Ammon's horn (tissue), 1 donor: ENCODE data around the gene PCGF2.
A peak's percentile ranks its signal among the peaks of the same experiment; 100 is the strongest.

Experiments
- DNase-seq: peaks from one replicate; pipeline ENCODE4 v3.0.0-alpha.2; 2016; ENCODE audit warnings: low spot score

The PCGF2 gene

DNA sequence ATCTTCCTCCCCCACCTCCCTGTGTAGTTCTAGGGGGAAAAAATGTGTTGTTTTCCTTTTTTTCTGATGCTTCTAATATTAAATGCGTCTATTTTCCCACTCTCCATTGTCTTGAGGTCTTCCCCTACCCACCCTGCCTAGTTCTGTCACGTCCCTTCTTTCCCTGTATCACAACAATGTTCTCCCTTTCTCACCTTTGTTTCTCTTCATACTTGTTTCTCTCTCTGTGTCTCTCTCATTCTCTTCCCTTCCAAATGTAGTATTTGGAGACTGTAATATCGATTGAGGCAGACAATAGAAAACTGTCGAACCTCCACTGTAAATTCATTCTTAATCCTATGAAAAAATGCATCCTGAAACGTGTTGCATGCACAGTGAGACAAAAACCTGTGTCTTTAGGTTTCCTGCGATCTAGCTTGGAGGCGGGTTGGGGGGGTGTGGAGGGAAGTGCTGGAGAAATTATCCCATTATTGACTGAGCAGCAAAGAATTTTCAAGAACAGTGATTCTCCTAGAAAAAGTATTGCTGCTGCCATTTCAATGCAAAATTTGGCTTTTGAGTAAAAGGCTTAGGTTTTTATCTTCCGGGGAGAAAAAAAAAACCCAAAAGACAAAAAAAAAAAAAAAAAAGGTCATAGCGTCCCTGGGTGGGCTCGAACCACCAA is 3.1 kb upstream of the PCGF2 start:
- DNase-seq = no peak

DNA sequence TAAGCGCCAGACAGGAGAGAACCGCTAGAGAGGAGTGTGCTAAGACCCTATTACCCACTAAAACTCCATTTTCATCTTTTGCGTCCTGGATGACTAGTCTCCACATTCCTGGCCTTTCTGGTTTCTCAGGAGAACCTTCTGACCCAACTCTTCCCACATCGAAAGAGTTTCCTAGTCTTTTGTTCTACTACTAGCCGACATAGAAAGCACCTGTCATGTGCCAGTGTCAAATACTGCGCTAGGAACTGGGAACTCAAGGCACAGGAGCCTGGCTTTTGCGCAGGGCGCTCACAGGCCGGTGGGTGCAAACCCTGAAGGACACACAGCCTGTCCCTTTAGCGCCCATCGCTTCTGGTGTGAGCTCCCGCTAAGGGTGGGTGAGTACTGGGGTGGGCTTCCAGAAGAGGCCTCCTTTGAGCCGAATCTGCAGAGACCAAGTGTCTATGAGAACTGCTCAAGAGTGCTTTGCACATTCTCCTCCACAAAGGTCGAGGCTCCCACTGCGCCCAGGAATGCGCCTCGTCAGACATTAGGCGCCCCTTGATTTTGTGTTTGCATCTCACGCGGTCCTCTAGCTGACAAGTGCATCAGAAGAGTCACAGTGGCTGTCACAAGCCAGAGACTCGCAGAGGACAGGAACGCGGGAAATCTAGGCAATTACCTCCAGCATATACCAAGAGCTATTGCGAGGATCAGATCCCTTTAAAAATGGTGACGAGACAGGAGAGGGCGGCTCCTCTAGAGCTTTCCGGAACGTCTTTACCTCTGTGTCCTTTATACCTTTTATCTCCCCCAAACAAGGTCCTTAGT is 2.4 kb upstream of the PCGF2 start:
- DNase-seq = no peak

DNA sequence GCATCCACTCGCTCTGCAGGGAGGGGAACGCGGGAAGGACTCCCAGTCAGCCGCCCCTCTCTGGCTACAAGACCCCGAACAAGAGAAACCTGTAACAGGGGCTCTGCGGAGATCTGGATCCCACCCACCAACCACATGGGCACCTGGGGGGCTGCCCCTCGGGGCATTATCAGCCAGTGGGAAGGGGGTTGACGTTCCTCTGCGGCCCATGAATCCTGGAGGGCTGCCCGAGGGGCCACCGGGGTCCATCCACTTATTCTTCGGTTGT is 1.8 kb upstream of the PCGF2 start:
- DNase-seq = no peak

DNA sequence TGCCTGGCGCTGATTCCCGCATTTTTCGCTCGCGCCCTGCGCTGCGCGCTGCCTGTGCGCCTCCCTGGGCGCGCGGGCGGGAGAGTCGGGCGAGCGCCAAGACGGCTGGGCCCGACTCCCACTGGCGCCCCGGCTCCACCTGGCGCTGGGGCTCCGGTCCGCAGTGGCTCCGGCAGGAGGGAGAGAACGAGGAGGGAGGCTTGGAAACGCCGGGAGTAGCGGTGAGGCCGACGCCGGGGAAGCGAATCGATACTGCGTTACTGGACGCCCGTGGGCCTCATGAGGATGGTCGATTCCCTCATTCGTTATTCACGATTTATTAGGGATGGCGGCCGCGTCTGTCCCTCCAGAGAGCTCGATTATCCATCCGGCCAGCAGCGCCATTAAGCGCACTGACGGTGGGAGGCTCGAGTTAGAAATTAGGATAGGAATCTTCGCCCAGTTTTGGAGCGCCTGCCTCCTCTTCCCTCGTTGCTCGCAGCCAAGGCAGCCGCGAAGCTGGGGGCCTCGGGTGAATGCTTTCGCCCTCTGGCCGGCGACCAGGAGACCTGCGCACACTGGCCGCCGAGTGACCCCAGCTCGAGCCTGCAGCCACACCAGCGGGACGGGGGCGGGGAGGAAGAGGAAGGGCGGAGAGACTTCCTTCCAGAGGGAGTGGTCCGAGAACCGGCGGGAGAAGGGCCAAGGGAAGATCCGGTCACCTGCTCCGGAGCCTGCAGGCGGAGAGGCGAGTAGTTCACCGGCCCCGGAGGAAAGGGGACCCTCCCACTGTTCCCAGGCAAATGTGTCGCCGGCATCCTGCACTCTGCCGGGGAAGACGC is 1.3 kb upstream of the PCGF2 start:
- DNase-seq = peak; percentile 55

DNA sequence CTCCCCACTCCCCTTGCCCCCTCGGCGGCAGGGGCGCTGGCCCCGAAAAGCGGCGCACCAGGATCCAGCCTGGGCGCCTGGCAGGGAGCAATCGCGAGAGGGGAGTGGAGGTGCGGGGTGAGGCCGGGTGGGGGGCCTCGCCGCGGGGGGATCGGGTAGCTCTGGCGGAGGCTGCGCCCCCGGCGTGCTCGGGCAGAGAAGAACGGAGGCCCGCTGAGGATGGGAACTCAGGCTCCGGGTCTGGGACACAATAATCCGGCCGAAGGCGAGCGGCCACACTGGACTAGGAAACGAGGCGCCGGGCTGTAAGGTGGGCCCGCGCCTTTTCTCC is 721 bp upstream of the PCGF2 start:
- no peak for DNase-seq

- no peak for DNase-seq
These were observed 530 bp downstream of the PCGF2 start for GRCh38 chr17:38747463-38748148.

DNA sequence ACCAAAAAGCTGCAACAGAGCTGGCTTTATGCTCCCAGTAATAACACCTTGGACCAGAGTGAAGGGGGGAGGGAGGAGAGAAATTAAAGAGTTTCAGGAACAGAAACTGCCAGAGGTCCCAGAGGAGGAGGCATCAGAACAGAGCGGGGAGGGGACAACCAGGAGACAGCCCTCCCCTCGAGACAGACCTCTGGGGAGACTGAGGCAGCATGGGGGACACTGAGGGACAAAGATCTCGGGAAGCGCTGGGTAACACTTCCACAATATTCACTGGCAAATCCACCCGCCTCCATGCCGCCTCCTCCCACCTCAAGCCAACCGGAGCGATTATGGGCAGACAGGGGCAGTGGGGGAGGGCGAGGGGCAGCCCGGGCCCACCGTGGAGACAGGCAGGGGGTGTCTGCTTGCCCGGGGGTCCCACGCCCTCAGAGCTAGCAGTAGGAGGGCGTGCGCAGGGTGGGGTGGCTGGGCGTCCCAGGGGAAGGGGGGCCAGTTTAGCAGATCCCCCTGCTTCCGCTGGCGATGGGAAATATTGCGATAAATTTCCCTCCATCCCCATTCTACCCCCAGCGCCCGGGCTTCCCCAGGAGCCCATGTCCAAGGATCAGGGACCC is 1.2 kb downstream of the PCGF2 start:
- no peak for DNase-seq

- no peak for DNase-seq
These were observed 1.9 kb downstream of the PCGF2 start for GRCh38 chr17:38746004-38746848.

DNA sequence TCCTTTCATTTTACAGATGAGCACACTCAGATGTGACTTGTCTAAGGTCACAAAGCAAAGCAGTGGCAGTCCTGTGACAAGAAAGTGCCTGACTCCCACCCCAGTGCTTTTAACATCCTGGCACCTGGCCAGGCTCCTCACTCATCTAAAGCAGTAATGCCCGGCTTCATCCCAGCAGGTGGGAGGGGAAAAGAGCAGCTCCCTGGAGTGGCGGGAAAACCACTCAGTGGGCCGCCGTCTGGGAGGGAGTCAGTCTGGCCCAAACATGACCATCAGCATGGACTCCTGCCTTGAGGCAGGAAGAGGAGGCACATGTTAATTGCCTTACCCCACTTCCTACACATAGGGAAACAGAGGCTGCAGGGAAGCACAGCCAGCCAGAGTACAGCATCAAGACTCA is 2.6 kb downstream of the PCGF2 start:
- DNase-seq = no peak

DNA sequence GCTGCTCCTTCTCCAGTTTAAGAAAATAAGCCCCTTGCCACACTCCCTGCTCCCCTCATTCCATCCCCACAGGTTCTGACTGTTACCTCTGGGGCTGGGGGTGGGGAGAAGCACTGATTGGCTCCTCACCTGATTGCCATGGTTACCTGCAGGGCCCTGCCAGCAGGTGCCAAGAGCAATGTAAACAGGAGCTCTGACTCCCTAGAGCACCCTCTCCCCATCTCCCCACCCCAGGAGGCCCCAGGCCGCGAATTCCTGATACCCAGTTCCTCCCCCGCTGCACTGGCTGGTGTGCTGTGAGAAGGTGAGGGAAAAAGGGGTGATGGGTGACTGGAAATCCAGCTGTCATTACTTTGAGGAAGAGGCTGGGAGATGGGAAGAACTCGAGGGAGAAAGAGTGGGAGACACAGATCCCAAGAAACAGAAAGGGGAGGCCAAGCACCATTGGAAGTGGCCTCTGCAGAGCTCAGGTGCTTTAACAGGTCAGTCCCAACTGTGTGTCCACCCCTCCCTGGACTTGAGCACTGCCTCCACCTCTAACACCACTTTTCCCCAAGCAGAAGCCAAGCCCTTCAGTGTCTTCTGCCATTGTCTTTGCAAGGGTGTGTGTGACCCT is 4.5 kb downstream of the PCGF2 start:
- DNase-seq = no peak

DNA sequence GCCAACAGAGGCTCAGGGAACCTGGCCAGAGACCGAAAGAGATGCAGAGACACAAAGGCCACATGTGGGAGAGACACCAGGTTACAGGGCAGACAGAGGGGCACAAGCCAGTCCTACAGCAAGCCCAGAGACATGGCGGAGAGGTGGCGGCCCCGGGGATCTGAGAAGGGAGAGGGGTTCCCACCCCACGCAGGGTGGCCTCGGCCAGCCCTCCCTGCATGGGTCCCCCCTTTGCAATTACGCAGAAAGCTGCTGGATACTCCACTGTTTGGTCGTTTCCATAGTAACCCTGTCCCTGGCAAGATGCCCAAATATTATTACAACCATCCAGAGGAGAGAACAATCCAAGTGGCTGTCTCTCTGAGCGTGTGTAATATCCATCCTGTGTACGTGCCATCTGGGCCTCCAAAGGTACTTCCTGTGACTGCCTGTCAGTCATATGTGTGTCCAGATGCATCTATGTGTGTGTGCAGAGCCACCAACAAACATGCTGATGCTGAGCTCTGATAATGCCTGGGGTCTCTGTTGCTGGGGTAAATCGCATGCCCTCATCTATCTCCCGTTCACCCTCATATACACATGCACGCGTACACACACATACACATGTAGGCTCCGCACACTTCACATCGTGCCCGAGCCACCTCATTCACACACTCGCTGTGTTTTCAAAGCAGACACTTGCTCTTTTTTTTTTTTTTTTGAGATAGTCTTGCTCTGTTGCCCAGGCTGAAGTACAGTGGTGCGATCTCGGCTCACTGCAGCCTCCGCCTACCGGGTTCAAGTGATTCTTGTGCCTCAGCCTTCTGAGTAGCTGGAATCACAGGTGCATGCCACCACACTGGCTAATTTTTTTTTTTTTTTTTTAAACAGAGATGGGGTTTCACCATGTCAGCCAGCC is 5.5 kb downstream of the PCGF2 start:
- peak; percentile 64 for DNase-seq

DNA sequence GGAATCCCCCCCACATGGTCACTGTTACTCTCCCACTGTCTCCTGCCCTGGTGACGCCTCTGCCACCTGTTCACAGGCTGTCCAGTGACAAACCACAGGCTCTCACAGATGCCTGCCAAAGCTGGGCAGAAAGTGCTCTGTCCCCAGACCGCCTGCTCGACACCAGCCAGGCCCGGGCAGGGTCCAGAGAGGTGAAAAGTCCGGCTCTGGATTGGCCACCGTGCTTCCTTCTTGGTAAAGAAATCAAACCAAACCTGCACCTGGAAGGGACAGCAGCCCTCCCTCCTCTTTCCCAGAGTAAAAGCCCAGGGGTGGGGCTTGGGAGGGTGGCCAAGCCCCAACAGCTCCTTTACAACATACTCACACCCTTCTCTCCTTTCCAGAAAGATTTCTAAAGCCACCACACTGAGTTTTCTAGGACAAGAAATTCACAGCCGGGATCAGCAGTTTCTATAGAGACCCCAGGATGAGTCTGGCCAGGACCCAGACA is 6.2 kb downstream of the PCGF2 start:
- DNase-seq = no peak

- no peak for DNase-seq
These were observed 6.7 kb downstream of the PCGF2 start for GRCh38 chr17:38741461-38741860.

DNA sequence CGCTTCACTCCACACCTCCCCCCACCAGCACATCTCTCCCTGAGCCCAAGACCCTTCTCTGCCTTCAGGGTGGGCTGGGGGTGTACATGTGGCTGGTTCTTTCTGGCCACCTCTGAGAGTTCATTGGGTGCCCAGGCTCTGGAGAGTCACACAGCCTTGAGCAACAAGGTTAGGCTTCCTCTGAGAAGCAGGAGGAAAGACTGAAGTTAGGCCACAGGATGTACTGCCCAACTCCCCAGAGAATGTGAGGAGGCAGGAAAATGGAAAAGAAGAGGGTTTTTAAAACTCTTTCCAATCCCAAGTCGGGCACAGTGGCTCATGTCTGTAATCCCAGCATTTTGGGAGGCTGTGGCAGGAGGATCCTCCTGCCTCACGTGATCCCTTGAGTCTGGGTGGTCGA is 7.3 kb downstream of the PCGF2 start:
- DNase-seq = no peak

GRCh38 chr17:38740044-38740443 is 8.1 kb downstream of the PCGF2 start:
- no peak for DNase-seq

DNA sequence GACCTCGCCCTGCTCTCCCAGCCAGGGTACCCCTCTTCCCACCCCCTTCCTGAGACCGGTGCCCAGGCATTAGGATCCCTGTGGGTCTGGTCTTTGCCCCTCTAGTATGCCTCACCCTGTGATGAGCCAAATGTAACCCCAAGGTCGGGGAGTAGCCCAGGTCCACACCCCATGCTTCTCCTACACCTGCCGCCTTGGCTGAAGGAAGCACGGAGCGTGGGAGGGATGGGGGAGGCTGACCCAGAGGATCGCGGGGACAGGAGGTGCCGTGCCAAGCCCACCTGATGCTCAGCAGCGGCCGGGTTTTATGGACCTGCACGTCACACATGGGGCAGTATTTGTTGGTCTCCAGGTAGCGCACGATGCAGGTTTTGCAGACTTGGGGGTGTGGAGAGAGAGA is 8.8 kb downstream of the PCGF2 start:
- DNase-seq = no peak

GRCh38 chr17:38738686-38739085 is 9.4 kb downstream of the PCGF2 start:
- no peak for DNase-seq

DNA sequence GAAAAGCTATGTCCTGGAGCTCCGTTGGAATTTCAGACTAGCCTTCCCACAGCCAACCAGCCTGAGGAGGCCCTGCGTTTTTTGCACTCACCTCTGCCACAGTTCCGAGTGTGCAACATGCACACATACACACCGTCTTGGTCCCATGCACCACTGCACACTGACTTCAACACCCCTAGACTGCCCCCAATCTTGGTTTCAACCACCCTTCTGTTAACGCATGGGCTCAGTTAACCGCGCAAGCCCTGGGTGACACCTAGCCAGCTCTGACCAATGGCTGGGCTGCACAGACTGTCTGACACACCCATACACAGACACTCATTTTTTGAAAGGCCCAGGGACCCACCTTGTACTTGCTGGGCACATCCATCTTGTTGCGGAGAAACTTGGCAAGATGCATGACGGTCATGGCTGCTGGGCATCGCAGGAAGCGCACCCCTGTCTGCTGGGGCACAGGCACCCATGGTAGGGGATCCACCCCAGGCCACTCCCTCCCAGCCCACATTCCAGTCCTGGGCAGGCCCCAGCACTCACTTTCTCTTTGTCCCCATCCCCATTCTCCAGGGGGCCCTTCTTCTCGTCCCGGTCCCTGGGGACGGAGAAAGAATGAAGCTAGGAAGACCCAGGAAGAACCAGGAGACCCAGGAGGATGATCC is 10.0 kb downstream of the PCGF2 start:
- DNase-seq = no peak
